Hematopoietic multipotent progenitor cell treated with erythropoietin and hydrocortisone succinate and interleukin-3 and kit ligand, for 8 days (in vitro differentiated cells): ENCODE data around the gene TGM1.

Source experiments
- DNase-seq: peaks from one replicate; pipeline ENCODE4 v3.0.0-alpha.2; 2015

The TGM1 gene

GRCh38 chr14:24292118-24292807 is 29.3 kb upstream of the TGM1 start:
- no peak for DNase-seq

- DNase-seq = no peak
Measured at GRCh38 chr14:24291446-24292117, 28.6 kb upstream of the TGM1 start.

- no peak for DNase-seq
Measured at GRCh38 chr14:24290746-24291145, 27.8 kb upstream of the TGM1 start.

- no peak for DNase-seq
Measured at GRCh38 chr14:24289649-24290280, 26.8 kb upstream of the TGM1 start.

GRCh38 chr14:24286996-24287395 is 24.0 kb upstream of the TGM1 start:
- no peak for DNase-seq

GRCh38 chr14:24285351-24285750 is 22.4 kb upstream of the TGM1 start:
- DNase-seq = no peak

GRCh38 chr14:24284501-24285035 is 21.6 kb upstream of the TGM1 start:
- no peak for DNase-seq

DNA sequence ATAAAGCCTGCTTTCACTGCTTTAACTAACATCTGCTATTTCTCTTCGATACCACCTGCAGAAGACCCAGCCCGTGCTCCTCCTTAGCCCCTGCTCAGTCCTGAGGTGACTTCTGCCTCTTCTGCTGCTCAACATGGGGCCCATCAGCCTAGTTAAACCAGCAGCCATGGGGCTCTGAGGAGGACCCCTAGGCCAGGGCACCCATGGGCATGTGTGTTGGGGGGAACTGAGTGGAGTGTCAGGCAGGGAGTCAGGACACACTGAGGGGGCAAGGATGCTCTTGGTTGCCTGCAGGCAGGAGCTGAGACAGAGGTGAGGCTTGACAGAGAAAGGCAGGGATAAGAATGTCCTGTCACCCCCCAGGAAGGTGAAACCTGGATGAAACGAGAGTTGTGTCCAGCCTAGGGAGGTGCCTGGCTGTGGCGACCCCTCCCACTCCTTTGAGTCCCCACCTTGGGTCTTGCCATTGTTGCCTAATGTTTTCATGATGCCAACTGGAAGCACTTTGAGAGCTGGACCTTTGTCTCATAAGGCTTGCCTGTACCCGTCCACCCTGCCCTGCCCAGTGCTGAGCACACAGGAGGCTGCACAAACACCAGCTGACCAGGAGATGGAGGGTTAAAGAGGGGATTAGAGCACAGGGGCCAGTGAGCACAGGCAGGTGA is 21.0 kb upstream of the TGM1 start:
- DNase-seq = no peak

DNA sequence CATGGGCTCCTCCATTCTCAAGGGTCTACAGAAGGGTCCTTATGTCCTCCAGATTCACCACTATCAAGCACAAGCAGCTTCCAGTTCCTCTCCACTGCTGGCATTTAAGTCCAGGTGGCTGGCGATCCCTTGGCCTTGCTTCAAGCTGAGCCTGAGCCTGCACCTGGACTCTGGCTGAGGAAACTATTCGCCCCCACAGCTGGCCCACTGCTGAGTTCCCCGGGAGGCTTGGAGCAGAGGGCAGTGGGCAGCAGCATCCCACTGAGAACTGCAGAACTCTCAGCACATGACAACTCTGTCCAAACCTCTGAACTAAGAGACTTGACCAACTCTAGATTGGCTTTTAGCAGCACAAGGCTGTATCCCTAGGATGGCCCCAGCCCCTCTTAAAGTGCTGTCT is 19.8 kb upstream of the TGM1 start:
- DNase-seq = no peak

DNA sequence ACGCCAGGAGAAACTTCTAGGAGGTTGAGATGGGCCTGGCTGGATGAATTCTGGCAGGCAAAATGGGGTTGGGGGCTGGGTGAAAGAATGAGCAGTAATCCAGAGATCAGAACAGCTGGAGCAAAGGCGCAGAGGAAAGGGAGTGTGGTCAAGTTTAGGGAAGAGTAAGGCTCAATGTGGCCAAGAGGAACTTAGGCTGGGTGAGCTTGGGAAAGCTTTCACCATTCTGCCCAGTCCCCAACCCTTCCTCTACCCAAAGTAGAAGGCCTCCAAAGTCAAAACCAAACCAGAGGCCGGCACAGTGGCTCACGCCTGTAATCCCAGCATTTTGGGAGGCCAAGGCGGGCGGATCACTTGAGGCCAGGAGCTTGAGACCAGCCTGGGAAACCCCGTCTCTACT is 18.7 kb upstream of the TGM1 start:
- DNase-seq = no peak

DNA sequence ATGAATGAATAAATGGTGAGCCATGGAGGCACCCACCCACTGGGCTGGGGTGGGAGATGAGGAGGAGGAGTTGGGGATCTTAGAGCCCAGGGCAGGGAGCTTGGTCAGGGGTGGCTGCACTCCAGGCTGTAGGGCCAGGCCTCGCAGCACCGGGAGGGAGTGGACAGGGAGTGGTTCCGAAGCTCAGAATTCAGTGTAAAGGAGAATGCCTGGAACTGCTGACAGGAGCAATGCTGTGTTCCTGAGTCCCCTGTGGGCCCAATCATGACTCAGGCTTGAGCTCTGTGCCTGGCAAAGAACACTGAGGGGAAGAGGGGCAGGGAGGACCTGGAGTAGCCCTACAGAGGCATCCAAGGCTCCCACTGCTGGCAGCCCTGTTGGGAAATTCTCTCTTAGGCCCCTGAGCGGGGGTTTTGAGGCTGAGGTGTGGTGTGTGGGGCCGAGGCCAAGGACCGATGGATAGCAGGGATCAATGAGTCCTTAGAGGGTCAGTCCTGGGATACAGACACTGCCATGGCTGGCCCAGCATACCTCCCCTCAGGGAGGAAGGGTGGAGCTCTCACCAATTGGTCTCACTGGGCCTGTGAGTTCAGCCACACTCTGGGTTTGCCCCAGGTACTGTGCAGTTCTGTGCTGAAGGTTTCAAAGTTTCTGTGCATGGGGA is 18.0 kb upstream of the TGM1 start:
- DNase-seq = no peak

DNA sequence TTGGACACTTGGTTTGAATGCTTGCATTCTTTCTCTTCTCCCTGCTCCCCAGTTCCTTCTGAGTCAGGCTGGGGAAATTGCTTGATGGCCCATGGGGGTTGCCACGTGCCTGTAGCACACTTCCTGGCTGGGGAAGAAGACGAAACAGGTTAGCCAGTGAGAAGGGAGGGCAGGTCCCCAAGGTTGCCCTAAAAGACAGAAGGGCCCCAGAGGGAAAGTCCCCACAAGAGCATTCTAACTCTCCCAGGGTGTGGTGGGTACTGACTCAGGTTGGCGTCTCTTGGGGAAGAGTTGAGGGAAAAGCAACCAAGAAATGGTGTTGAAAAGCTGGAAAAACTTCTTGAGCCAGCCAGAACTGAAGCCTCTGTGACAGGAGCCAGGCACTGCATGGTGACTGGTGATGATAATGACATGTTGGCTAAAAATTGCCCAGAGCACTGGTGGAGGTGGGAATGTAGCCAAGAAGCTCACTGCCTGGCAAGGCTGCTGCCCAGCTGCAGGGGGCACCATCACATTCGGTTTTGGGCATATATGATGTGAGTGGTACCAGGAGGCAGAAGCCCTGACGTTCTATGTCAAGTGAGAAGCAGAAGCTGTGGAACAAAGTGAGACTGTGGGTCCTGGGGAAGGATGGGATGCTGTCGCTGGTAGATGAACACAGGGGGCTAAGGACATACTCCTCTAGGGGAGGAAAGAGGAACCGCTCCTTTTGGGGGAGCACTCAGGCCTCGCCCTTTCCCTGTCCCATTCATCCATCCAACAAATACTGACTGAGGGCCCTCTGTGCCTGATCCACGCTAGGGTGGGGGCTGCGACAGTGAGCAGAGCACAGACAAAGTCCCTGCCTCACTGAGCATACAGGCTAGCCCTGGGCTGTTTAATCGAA is 16.6 kb upstream of the TGM1 start:
- DNase-seq = peak; percentile 87

- DNase-seq = peak; percentile 64
Measured at GRCh38 chr14:24278424-24278823, 15.4 kb upstream of the TGM1 start.

GRCh38 chr14:24277606-24278321 is 14.8 kb upstream of the TGM1 start:
- peak; percentile 79 for DNase-seq

- no peak for DNase-seq
Measured at GRCh38 chr14:24277071-24277470, 14.1 kb upstream of the TGM1 start.

DNA sequence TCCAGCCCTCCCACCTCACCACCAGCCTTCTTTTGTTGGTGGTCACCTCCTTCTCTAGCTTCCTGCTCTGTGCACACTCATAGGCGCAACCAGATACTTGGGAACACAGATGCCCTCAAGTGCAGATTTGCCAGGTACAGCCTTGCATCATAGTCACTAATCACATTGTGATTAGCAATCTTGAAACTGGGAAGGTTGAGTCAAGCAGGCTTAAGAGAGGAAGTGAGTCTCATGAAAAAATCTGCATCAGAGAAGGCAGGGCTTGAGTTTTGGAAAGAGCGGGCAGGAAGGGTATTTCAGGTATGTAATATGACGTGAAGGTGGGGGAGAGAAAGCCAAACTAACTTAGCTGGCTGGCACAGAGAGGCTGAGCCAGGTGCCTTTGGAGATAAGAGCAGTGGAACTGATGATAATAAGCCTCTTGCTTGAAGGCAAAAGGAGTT is 11.1 kb upstream of the TGM1 start:
- peak; percentile 72 for DNase-seq

GRCh38 chr14:24273422-24273998 is 10.5 kb upstream of the TGM1 start:
- peak; percentile 31 for DNase-seq

DNA sequence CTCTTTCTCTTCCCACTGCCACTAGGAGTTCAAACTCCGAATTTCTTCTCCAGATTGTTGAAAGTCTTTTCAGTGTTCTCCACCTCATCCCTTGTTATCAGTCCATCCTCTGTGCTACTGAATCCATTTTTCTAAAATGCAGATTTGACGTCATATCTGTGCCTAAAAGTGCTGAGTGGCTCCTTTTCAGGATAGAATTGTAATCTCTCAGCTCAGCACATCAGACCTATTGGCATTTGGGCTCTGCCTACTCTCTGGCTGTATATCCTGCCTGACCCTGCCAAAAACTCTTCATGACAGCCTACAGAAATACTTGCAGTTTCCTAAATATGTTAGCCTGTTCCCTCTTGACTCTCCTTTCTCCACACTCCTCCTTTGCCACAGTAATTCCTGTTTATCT is 9.5 kb upstream of the TGM1 start:
- no peak for DNase-seq

DNA sequence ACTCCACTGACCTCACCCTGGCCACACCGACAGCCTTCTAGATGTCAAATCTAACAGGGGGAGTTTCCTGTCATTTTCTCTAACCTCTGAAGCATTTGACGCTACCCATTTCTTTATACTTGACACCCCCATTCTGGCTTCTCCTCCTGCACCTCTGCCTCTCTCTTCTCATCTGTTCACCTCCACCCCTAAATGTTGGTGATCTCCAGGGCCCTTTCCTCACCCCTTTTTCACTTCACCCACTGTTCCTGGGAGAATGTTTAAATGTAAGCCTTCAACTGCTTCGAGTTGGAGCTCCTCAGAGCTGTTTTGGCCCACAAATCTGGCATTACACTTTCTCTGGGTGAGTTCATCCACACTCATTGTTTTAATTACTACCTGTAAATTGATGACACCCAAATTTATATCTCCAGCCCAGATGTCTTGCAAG is 8.9 kb upstream of the TGM1 start:
- no peak for DNase-seq

DNA sequence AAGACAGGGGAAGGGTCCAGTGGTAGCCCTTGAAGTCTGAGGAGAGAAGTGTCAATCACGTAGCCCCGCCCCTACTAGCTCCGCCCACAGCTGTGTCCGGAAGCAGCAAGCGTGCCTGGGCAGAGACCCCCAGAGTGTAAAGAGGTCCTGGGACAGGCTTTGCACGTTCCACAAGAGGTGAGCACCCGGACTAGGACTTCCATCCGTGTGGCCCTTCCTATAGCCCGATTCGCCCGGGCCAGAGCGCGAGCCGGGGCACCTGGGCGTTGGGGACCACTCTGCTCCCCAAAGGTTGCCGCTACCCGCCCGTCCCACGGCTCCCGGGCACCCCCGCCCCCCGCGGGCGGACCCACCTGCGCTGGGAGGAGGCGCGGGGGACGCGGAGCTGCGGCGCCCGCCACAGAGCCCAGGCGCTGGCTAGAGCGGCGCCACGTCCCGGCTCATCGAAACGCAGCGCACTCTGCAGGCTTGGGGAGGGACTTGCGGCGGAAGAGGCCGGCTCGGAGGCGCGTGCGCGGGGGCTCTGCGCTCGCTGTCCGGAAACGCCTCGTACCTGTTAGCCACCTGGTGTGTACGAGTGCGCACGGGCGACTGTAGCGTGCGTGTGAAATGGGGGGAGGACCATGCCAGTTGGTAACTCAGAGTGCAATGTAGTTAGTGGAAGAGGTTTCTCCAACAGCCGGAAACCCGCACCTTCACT is 8.3 kb upstream of the TGM1 start, which contains the start of gene RABGGTA:
TSS of gene RABGGTA (minus strand) at position 464 of the 700 bp plus-strand sequence. CDS start 482 bp downstream, outside the sequence.
- DNase-seq = peak; percentile 90
